OCI-LY7 (cell line): Measurements from ENCODE around the gene STUM.

ENCODE experiments used
- EZH2phosphoT487 ChIP-seq: fragments of 200-600 bp; sonication (generic); IDR thresholded peaks from 2 replicates; pipeline ENCODE4 v1.6.1; 2018; ENCODE audit warnings: low read depth, borderline replicate concordance, mild to moderate bottlenecking, mixed run types, antibody characterized with exemption, low read length, moderate library complexity, mixed read lengths
- TF ChIP-seq, protein P1 (sequence below): fragments of 200-600 bp; sonication (generic); conservative IDR thresholded peaks from 2 replicates; pipeline ENCODE4 v1.5.1; 2014; ENCODE audit warnings: mild to moderate bottlenecking, antibody characterized with exemption, low read length, moderate library complexity, mixed read lengths

- TF ChIP-seq, protein P1, sequence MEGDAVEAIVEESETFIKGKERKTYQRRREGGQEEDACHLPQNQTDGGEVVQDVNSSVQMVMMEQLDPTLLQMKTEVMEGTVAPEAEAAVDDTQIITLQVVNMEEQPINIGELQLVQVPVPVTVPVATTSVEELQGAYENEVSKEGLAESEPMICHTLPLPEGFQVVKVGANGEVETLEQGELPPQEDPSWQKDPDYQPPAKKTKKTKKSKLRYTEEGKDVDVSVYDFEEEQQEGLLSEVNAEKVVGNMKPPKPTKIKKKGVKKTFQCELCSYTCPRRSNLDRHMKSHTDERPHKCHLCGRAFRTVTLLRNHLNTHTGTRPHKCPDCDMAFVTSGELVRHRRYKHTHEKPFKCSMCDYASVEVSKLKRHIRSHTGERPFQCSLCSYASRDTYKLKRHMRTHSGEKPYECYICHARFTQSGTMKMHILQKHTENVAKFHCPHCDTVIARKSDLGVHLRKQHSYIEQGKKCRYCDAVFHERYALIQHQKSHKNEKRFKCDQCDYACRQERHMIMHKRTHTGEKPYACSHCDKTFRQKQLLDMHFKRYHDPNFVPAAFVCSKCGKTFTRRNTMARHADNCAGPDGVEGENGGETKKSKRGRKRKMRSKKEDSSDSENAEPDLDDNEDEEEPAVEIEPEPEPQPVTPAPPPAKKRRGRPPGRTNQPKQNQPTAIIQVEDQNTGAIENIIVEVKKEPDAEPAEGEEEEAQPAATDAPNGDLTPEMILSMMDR, result peak; percentile 65
- TF ChIP-seq EZH2phosphoT487, result no peak
Measured at GRCh38 chr1:226549937-226550671, 1.5 kb downstream of the STUM start.
